Colon (tissue), 2 donors: Measurements from ENCODE around the gene NTRK1.

ENCODE experiments used
- FAIRE-seq: peaks from 2 replicates; lab custom pipeline; 2012; peaks lifted over from hg19 to GRCh38; lab: Jason Lieb, UNC
- donor health status: control.
- donor health status: control.

The NTRK1 gene

GRCh38 chr1:156838972-156839371, 21.7 kb upstream of the NTRK1 start:
- no peak for FAIRE-seq

- no peak for FAIRE-seq
Observed at GRCh38 chr1:156839426-156840109, 21.1 kb upstream of the NTRK1 start.

GRCh38 chr1:156840186-156840897, 20.3 kb upstream of the NTRK1 start:
- no peak for FAIRE-seq

GRCh38 chr1:156840898-156841279, 19.8 kb upstream of the NTRK1 start:
- FAIRE-seq, result no peak

- FAIRE-seq, result no peak
Observed at GRCh38 chr1:156841295-156841855, 19.3 kb upstream of the NTRK1 start.

- FAIRE-seq, result no peak
Observed at GRCh38 chr1:156842618-156843300, 17.9 kb upstream of the NTRK1 start.

GRCh38 chr1:156844102-156844501, 16.6 kb upstream of the NTRK1 start:
- FAIRE-seq, result no peak

GRCh38 chr1:156844638-156845037, 16.0 kb upstream of the NTRK1 start:
- no peak for FAIRE-seq

GRCh38 chr1:156845055-156845952, 15.4 kb upstream of the NTRK1 start:
- no peak for FAIRE-seq

GRCh38 chr1:156845953-156846545, 14.6 kb upstream of the NTRK1 start:
- no peak for FAIRE-seq

GRCh38 chr1:156846643-156847042, 14.0 kb upstream of the NTRK1 start:
- no peak for FAIRE-seq

GRCh38 chr1:156847591-156848460, 12.8 kb upstream of the NTRK1 start:
- no peak for FAIRE-seq

- FAIRE-seq, result no peak
Observed at GRCh38 chr1:156848461-156849150, 12.1 kb upstream of the NTRK1 start.

- no peak for FAIRE-seq
Observed at GRCh38 chr1:156849151-156849496, 11.5 kb upstream of the NTRK1 start.

GRCh38 chr1:156851779-156852417, 8.8 kb upstream of the NTRK1 start:
- FAIRE-seq, result no peak

GRCh38 chr1:156852418-156852874, 8.2 kb upstream of the NTRK1 start:
- FAIRE-seq, result no peak

GRCh38 chr1:156853761-156854160, 6.9 kb upstream of the NTRK1 start:
- FAIRE-seq, result no peak

- no peak for FAIRE-seq
Observed at GRCh38 chr1:156854634-156855033, 6.0 kb upstream of the NTRK1 start.

- FAIRE-seq, result no peak
Observed at GRCh38 chr1:156856282-156856785, 4.3 kb upstream of the NTRK1 start.
